GM19023 (cell line): ENCODE data around the gene SOX6.

Experiments
- ATAC-seq: cut with Tn5 transposase; IDR thresholded peaks from one replicate; pipeline ENCODE4 v1.9.1; 2021; ENCODE audit warnings: mild to moderate bottlenecking, moderate library complexity; ENCODE audit not compliant: unreplicated experiment

The SOX6 gene

GRCh38 chr11:16194566-16194965, 161.8 kb downstream of the SOX6 start:
- no peak for ATAC-seq

- ATAC-seq: no peak
Measured at GRCh38 chr11:16193897-16194381, 162.4 kb downstream of the SOX6 start.

- no peak for ATAC-seq
Measured at GRCh38 chr11:16191868-16192240, 164.5 kb downstream of the SOX6 start.

GRCh38 chr11:16191212-16191867, 165.0 kb downstream of the SOX6 start:
- ATAC-seq: no peak

- ATAC-seq: no peak
Measured at GRCh38 chr11:16186680-16187079, 169.7 kb downstream of the SOX6 start.

GRCh38 chr11:16185042-16185441, 171.3 kb downstream of the SOX6 start:
- ATAC-seq: no peak

GRCh38 chr11:16184588-16184987, 171.8 kb downstream of the SOX6 start:
- no peak for ATAC-seq

GRCh38 chr11:16182553-16182952, 173.8 kb downstream of the SOX6 start:
- ATAC-seq: no peak

- no peak for ATAC-seq
Measured at GRCh38 chr11:16180868-16181267, 175.5 kb downstream of the SOX6 start.

GRCh38 chr11:16179676-16180075, 176.7 kb downstream of the SOX6 start:
- ATAC-seq: no peak

GRCh38 chr11:16178273-16178672, 178.1 kb downstream of the SOX6 start:
- ATAC-seq: no peak

- ATAC-seq: no peak
Measured at GRCh38 chr11:16177688-16178087, 178.7 kb downstream of the SOX6 start.

GRCh38 chr11:16173798-16174197, 182.5 kb downstream of the SOX6 start:
- no peak for ATAC-seq

GRCh38 chr11:16171882-16172281, 184.5 kb downstream of the SOX6 start:
- no peak for ATAC-seq

GRCh38 chr11:16169956-16170847, 186.1 kb downstream of the SOX6 start:
- ATAC-seq: no peak

- ATAC-seq: no peak
Measured at GRCh38 chr11:16169541-16169940, 186.8 kb downstream of the SOX6 start.

- ATAC-seq: no peak
Measured at GRCh38 chr11:16167706-16168487, 188.4 kb downstream of the SOX6 start.

- no peak for ATAC-seq
Measured at GRCh38 chr11:16166571-16166970, 189.8 kb downstream of the SOX6 start.

GRCh38 chr11:16160146-16160545, 196.2 kb downstream of the SOX6 start:
- no peak for ATAC-seq

- ATAC-seq: no peak
Measured at GRCh38 chr11:16158426-16158994, 197.8 kb downstream of the SOX6 start.

- ATAC-seq: no peak
Measured at GRCh38 chr11:16157327-16157726, 199.0 kb downstream of the SOX6 start.
